HG03103 (cell line): Measurements from ENCODE around the gene MINPP1.
A peak's percentile ranks its signal among the peaks of the same experiment; 100 is the strongest.
"Not testable (repeated sequence)": the region's sequence is repeated elsewhere in the genome, so short reads cannot be mapped to it uniquely, and the experiment has no call there.

Experiments
- ATAC-seq: cut with Tn5 transposase; IDR thresholded peaks from one replicate; pipeline ENCODE4 v1.9.1; 2021; ENCODE audit warnings: low read depth; ENCODE audit not compliant: unreplicated experiment

The MINPP1 gene, protein sequence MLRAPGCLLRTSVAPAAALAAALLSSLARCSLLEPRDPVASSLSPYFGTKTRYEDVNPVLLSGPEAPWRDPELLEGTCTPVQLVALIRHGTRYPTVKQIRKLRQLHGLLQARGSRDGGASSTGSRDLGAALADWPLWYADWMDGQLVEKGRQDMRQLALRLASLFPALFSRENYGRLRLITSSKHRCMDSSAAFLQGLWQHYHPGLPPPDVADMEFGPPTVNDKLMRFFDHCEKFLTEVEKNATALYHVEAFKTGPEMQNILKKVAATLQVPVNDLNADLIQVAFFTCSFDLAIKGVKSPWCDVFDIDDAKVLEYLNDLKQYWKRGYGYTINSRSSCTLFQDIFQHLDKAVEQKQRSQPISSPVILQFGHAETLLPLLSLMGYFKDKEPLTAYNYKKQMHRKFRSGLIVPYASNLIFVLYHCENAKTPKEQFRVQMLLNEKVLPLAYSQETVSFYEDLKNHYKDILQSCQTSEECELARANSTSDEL

DNA sequence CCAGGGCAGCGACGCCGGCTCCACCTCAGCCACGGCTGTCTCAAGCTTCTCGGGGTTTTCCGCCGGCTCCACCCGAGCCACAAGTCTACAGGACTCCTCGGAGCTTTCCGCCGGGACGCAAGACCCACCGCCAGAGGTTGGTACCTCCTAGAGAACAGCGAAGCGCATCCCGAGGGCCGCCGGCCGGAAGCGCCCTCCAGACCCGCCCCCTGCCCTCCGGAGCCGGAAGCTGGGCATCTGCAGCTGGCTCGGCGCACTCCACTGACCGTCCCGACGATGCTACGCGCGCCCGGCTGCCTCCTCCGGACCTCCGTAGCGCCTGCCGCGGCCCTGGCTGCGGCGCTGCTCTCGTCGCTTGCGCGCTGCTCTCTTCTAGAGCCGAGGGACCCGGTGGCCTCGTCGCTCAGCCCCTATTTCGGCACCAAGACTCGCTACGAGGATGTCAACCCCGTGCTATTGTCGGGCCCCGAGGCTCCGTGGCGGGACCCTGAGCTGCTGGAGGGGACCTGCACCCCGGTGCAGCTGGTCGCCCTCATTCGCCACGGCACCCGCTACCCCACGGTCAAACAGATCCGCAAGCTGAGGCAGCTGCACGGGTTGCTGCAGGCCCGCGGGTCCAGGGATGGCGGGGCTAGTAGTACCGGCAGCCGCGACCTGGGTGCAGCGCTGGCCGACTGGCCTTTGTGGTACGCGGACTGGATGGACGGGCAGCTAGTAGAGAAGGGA is at the start of gene MINPP1:
Gene MINPP1, plus strand, starts transcription at position 254 of the 726 bp plus-strand sequence. Its CDS starts 23 bp downstream, at position 277.
- ATAC-seq, result peak; percentile 88

DNA sequence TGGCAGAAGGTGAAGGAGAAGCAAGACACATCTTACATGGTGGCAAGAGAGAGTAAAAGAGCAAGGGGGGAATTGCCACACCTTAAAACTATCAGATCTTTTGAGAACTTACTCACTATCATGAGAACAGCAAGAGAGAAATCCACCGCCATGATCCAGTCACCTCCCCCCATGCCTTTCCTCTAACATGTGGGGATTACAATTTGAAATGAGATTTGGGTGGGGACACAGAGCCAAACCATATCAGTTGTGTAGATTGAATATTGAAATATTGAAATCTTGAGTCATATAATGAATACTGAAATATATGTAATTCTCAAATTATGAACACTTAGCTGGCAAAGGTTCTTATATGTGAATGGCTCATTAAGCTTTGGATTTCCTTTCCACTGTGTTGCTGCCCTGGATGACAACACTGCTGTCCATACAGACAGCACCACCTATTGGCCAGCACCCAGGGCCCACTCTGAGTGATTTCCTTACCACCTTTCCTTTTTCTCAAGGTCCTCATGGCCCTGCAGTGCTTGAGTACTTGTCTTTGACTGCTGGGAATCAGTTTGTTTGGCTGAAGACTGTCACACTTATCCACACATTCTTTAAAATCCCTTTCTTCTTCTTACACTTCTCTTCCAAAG is 48.0 kb upstream of the MINPP1 start:
- ATAC-seq, result not testable (repeated sequence)

DNA sequence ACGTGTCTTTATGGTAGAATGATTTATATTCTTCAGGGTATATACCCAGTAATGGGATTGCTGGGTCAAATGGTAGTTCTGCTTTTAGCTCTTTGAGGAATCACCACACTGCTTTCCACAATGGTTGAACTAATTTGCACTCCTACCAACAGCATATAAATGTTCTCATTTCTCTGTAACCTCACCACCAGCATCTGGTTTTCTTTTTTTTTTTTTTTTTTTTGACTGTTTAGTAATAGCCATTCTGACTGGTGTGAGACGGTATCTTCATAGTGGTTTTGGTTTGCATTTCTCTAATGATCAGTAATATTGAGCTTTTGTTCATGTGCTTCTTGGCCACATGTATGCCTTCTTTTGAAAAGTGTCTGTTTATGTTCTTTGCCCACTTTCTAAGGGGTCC is 42.9 kb upstream of the MINPP1 start:
- not testable (repeated sequence) for ATAC-seq

DNA sequence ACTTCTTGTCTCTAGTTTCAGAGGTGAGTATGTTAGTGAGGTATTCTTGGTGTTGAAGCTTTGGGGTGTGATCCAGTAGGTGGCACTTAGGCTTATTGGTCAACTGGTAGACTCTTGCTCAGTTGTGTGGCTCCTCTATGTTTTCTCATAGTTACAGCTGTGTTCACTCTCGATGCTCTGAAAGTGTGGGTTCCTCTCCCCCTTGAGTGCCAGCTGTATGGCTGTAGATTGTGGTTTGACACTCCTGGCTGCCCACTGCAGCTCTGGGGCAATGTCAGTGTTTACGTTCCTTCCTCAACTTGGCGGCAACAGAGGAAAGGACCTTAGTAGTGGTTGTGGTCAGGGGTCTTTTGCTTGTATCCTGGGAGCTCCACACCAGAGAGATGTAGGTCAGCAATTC is 37.8 kb upstream of the MINPP1 start:
- ATAC-seq, result not testable (repeated sequence)

DNA sequence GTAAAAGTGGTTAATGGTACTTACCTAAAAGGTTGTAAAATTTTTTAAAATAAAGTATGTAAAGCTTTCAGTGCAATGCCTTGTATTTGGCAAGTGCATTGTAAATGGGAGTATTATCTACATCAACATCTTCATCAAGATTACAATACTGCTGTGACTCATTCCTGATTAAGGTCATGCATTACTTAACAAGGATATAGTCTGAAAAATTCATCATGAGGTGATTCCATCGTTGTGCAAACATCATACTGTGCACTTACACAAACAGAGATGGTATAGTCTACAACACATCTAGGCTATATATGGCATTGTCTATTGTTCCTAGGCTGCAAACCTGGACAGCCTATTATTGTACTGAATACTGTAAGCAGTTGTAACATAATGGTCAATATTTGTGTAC is 16.0 kb upstream of the MINPP1 start:
- not testable (repeated sequence) for ATAC-seq

DNA sequence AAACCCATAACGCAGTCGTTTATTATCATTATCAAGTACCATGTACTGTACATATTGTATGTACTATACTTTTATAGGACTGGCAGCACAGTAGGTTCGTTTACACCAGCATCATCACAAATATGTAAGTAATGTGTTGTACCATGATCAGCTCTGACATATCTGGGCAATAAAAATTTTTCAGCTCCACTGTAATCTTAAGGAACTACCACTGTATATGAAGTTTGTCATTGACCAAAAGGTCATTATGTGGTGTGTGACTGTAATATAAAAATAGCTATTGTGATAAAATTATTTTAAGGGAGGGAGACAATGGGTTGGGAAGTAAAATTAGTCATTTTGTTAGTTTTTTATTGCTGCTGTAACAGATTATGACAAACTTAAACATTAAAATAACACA is 14.4 kb upstream of the MINPP1 start:
- not testable (repeated sequence) for ATAC-seq

DNA sequence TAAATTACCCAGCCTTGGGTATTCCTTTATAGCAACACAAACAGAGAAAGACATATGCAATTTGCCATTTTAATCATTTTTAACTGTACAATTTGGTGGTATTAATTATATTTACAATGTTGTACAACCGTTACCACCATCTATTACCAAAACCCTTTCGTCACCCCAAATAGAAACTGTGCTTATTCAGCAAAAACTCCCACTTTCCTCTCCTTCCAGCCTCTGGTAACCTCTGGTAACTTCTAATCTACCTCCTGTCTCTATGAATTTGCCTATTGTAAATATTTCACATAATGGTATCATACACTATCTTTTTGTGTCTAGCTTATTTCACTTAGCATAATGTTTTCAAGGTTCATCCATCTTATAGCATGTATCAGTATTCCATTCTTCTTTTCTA is 12.2 kb upstream of the MINPP1 start:
- ATAC-seq, result not testable (repeated sequence)

DNA sequence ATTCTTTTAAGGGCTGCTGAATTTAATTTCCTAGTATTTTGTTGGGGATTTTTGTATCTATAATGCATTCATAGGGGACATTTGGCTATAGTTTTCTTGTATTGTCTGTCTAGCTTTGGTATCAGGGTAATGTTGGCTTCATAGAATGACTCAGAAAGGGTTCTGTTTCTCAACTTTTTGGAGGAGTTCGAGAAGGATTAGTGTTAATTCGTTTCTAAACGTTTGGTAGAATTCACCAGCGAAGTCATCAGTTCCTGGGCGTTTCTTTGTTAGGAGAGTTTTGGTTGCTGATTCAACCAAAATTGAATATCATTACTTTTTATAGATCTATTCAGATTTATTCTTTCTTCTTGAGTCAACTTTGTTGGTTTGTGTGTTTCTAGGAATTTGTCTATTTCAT is 9.2 kb upstream of the MINPP1 start:
- not testable (repeated sequence) for ATAC-seq

DNA sequence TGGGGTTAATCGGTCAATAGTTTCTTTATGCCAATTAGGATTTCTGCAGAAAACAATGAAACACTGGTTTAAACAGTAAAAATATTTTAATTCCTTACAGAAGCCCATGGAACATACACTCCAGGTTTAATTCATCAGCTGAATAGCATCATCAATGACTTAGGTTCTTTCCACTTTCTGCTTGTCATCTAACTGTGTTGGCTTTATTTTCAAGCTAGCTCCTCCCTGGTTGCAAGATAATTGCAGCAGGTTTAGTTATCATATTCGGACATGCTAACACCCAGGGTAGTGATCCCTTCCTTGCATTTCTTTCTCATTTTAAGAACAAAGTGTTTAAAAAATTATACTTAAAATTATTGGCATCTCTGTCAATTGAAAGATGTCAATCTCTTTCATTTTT is 7.3 kb upstream of the MINPP1 start:
- not testable (repeated sequence) for ATAC-seq

DNA sequence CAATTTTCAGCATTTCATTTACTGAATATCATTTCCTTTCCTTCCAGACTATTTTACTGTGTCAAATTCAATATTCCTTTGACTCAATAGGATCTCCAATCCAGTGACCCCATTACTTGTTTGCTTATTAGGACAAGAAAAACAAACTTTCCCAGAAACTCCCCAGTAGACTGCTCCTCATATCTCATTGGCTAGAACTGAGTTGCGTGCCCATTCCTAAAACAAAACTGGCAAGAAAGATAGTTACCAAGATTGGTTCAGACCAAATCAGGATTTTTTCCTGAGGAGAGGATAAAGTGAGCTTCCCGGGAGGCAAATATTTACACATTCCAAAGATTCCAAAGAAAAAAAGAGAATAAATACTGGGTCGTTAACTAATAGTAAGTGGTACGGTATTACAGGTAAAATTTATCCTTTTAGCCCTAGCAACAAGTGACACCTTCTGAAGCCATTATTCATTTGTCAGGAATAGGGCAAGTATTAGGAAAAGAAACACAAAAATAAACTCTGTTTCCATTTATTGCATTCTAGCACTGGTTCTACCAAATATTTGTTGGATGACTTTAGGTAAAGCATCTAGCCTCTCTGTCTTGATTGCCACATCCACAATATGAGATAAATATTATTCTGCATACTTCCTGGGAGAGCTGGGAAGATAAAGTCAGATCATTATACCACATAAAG is 6.4 kb upstream of the MINPP1 start:
- not testable (repeated sequence) for ATAC-seq

DNA sequence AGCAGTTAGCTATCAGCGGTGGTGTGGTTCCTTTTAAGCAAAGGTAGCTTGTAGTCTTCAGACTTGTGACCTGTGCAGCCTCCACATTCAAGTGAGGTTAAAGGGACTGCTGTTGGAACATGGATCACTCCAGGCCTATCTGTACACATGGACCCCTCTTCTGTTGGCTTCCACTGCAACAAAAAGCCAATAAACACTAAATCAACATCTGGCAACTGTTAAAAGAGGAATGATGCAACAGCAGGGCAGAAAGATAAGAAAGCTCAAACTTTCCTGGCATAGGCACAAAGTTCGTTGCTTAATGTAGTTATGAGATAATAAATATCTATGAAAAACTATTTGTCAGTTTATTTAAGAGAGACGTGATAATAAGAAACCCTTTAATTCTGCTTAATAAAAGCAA is 4.0 kb upstream of the MINPP1 start:
- no peak for ATAC-seq

DNA sequence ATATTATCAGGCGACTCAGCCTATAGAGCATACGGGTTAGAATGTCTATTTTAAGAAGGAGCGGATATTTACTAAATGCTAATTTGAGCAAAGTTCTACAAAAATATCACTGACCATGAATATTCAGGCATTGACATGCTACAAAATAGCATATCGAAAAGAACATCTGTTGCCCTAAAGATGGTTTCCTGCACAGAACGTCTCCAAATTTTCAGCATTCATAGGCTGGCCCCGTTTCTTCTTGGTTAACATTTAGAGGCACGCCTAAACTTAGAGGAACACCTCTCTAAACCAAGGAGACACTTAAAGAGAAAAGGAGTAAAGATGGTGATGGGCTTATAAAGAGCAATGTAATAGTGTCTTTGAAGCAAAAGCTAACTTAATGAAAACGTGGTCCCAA is 1.3 kb upstream of the MINPP1 start:
- no peak for ATAC-seq

DNA sequence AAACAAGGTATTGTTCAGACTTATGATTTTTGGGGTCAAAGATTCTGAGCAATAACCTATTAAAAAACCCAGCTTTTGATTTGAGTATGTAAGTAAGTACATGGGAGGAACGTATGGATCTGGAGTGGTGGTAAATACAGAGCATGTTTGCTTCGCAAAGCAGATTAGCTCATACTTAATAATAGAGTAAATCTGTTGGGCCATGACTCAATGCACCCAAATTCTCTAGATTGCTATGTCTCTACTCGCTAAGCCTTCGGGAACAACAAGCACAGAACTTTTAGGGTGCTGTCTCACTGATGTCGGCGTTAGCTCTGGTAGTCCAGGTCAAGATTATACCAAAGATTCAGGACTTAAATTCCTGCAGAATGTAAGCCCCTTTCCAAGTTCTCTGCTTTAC is 807 bp upstream of the MINPP1 start:
- ATAC-seq, result no peak

DNA sequence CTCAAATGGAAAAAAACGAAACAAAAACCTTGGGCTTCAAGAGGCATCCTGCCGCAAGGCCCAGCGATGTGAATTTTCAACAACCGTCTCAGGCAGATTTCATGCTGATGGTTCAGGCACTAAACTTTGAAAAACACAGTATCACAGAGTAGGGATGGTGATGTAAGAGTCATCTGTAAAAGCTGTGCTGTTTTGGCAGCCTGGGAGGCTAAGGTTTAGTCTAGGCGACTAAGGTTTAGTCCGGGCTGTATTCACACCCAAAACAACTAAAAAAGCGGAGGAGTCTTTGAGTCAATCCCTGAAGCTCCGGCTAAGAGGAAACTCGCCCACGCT is 420 bp upstream of the MINPP1 start:
- no peak for ATAC-seq

DNA sequence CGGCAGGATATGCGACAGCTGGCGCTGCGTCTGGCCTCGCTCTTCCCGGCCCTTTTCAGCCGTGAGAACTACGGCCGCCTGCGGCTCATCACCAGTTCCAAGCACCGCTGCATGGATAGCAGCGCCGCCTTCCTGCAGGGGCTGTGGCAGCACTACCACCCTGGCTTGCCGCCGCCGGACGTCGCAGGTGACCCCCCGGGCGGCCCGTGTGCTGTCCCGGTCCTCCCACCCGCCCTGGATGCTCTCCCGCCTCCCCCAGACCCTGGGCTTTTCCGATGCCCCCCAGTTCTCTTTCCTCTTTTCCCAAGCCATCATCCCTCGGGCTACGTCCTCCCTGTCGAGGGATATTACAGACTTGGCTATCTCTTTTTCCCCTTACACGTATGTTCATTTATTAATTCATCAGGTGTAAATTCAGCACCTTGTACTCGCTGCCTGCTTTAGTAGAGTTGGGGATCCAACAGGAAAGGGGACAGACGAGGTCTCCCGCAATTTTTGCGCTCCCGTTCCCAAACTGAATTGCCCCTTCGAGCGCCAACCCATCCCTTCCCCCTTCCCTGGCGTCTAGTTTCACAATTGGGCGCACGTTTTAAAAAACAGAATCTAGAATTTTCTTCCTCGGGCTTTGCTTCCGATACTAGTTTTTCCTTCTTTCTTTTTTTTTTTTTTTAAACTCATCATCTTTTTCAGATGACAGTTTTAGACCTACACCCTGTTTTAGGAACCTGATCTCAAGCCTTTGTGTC is 846 bp downstream of the MINPP1 start:
- ATAC-seq, result peak; percentile 35

DNA sequence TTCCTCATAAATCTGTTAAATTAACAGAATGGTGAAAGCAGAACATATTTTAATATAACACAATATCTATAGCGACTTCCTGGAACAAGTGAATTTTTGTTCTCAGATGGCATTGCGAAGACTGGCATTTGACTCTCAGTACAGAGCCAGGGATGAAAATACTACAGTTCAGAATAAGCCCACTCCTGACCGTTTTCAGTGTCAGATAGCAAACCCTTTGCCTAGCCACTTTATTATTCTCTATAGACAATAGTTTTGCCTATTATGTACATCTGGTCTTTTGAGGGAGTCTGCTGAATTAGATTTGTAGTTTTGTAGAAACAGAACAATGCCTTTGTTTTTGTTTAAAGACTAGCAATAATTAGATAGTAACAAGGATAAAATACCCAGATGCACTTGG is 2.3 kb downstream of the MINPP1 start:
- ATAC-seq, result no peak

DNA sequence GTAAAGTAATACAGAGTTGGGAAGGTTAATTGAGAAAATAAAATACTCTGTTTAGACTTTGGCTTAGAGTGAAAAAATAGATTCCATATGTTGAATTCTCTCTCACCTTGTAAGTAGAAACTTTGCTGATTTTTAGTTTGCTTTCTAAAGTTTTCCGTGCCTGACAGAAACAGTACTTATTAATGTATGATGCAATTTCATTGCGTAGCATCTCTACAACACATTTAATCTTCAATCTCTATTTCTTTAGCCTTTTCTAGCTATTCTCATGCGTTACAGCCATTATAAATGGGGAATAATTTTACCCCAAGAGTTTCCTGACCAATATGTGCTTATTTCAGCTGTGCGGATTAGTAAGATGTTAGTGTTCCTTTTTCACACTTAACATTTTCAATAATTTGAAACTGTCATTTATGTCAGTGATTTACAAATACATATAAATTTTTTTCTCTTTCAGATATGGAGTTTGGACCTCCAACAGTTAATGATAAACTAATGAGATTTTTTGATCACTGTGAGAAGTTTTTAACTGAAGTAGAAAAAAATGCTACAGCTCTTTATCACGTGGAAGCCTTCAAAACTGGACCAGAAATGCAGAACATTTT is 3.3 kb downstream of the MINPP1 start:
- no peak for ATAC-seq

DNA sequence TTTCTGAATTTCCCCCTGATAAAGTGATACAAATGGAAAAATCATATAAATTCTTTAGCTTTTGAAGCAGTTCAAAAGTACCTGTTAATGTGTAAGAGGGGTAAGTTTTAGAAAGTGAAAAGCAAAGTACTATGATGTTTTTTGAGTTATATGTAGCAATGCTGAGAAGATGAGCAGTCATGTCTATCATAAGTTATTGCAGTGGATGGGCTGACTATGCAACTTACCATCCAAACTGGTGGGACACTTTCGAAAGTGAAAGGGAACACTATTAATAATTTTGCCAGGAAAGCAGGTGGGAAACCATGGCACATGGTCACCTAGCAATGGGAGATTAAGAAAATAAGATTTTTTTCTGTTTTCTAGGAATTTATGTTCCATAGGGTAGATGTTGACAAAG is 4.1 kb downstream of the MINPP1 start:
- ATAC-seq, result no peak

DNA sequence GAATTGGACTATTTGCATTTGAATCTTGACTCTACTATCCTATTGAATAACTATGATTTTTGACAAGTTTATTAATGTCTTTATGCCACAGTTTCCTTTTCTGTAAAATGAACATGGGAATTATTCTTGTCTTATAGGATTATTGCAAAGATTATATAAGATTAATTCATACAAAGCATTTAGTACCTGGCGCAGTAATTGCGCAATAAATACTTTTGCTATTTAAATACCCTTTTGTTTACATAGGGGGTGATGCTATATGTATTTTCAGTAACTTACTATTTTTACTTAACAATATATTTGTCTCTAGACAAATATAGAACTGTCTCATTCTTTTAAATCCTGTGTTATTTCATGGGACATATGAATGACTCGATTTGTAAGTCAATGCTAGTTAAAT is 5.3 kb downstream of the MINPP1 start:
- ATAC-seq, result no peak

DNA sequence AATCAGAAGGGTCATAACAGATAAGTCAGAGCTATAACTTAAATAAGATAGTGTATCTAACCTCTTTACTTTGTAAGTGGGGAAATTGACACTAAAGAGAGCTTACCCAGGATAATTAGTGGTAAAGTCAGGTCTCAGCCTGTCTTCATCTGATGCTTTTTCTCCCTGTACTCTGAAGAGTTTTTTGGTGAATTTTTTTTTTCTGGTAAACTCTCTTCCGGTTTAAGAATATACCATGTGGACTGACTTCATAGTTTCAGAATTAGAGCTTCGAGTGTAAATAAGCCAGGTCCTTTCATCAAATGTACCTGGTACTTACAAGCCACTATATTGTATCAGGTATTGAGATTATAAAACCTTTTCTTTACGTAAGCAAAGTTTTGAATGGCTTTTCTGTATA is 6.8 kb downstream of the MINPP1 start:
- ATAC-seq, result no peak
